Smooth muscle cell (in vitro differentiated cells): Measurements from ENCODE around the gene KRTAP9-8. TPM values are rescaled to one million over a fixed set of nuclear protein-coding genes. Genes with fewer than 3 reads are reported as not detected.

ENCODE experiments used
- DNase-seq: peaks from one replicate; lab custom pipeline; 2025; ENCODE audit not compliant: unreplicated experiment; lab: John Stamatoyannopoulos, UW
- H2AFZ ChIP-seq: fragments of 200-600 bp; sonication (generic); 2 replicates; pipeline ENCODE4 v1.6.0; 2016; ENCODE audit warnings: antibody characterized with exemption, low read depth, mild to moderate bottlenecking
- H3F3A ChIP-seq: fragments of 200-600 bp; sonication (generic); 2 replicates; pipeline ENCODE4 v1.6.0; 2017; ENCODE audit warnings: antibody characterized with exemption, low read depth
- H3K27ac ChIP-seq: fragments of 200-600 bp; sonication (generic); 2 replicates; pipeline ENCODE4 v1.5.1; 2016; ENCODE audit warnings: low read depth, mild to moderate bottlenecking
- H3K27me3 ChIP-seq: fragments of 200-600 bp; sonication (generic); 2 replicates; pipeline ENCODE4 v1.6.1; 2016; ENCODE audit warnings: low read depth, mild to moderate bottlenecking
- H3K36me3 ChIP-seq: fragments of 200-600 bp; sonication (generic); 2 replicates; pipeline ENCODE4 v1.5.1; 2016; ENCODE audit warnings: low read depth
- H3K4me1 ChIP-seq: fragments of 200-600 bp; sonication (generic); 2 replicates; pipeline ENCODE4 v1.5.1; 2016; ENCODE audit warnings: low read depth
- H3K4me2 ChIP-seq: fragments of 200-600 bp; sonication (generic); 2 replicates; pipeline ENCODE4 v1.6.0; 2016; ENCODE audit warnings: mild to moderate bottlenecking
- H3K4me3 ChIP-seq: fragments of 200-600 bp; sonication (generic); 2 replicates; pipeline ENCODE4 v1.5.1; 2016; ENCODE audit warnings: mild to moderate bottlenecking
- H3K79me2 ChIP-seq: fragments of 200-600 bp; sonication (generic); 2 replicates; pipeline ENCODE4 v1.6.0; 2016; ENCODE audit warnings: low read depth, mild to moderate bottlenecking
- H3K9ac ChIP-seq: fragments of 200-600 bp; sonication (generic); 2 replicates; pipeline ENCODE4 v1.6.0; 2016; ENCODE audit warnings: low read depth
- H3K9me3 ChIP-seq: fragments of 200-600 bp; sonication (generic); replicated peaks from 2 replicates; pipeline ENCODE4 v1.5.1; 2016; ENCODE audit warnings: low read depth
- H4K20me1 ChIP-seq: fragments of 200-600 bp; sonication (generic); 2 replicates; pipeline ENCODE4 v1.6.0; 2016; ENCODE audit warnings: low read depth
- CTCF ChIP-seq: fragments of 200-600 bp; sonication (generic); IDR thresholded peaks from 2 replicates; pipeline ENCODE4 v1.5.1; 2017; ENCODE audit warnings: borderline replicate concordance, mild to moderate bottlenecking, antibody characterized with exemption; ENCODE audit not compliant: insufficient read depth, poor library complexity, severe bottlenecking
- WGBS: methylation state at CpG from one replicate; pipeline ENCODE4 v1.1.7; 2016; ENCODE audit warnings: low lambda C conversion rate; 5-methylcytosine and 5-hydroxymethylcytosine counted together
- polyA plus RNA-seq: library from polyadenylated mRNA; unstranded; fragments of >200 nt; fragmentation: Nextera tagmentation; extraction: Ambion mirVana; gene quantifications from 2 replicates; pipeline ENCODE4 v1.2.1, GENCODE V29; 2016
- total RNA-seq: library from RNA; depleted of rRNA; stranded (reverse); fragments of >200 nt; gene quantifications from 2 replicates; pipeline ENCODE4 v1.2.3, GENCODE V29; 2014

KRTAP9-8 gene
- total and polyA plus RNA-seq, 2 experiments from 2014 or later, result not detected

DNA sequence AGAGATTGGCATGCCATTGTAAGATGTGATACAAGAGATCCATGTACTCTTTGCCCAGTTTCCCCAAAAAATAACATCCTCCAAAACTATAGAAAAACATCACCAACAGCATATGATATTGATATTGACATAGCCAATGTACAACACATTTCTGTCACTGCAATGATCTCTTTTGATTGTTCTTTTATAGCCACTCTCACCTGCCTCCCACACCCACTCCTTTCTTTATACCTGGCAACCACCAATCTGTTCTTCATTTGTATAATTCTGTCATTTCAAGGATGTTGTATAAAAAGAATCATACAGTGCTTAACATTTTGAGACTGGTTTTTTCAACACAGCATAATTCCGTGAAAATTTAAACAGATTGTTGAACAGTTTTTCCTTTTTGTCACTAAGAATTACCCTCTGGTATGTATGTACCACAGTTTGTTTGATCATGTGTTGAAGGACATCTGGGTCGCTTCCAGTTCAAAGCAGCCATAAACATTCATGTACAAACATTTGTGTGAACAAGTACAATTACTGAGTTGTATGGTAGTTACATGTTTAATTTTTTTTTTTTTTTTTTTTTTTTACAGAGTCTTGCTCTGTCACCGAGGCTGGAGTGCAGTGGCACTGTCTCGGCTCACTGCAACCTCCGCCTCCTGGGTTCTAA lies 38.2 kb upstream of the KRTAP9-8 start:
- Histone ChIP-seq H2AFZ (no peak overlapping the region), H3K4me3 (no peak overlapping the region), H3K4me2 (no peak overlapping the region), H3K9me3 (peaks cover 3% of the 10 kb centered on the region), H3K27ac (no peak overlapping the region), H3K4me1 (no peaks in the 10 kb centered on the region), H3K9ac (no peak overlapping the region), H3F3A (no peaks in the 10 kb centered on the region), H4K20me1 (no peaks in the 10 kb centered on the region), H3K79me2 (no peaks in the 10 kb centered on the region), H3K27me3 (no peaks in the 10 kb centered on the region), H3K36me3 (no peaks in the 10 kb centered on the region)
- TF ChIP-seq CTCF, result no peak
- DNase-seq, result no peak
- 73% methylated on average over 5 of the region's 5 CpGs for WGBS

GRCh38 chr17:41211845-41212466 lies 25.8 kb upstream of the KRTAP9-8 start:
- no peak overlapping the region for H3K4me3 ChIP-seq
- 92% methylated on average over 1 of the region's 1 CpG for WGBS
- H3K36me3 ChIP-seq, result no peaks in the 10 kb centered on the region
- no peaks in the 10 kb centered on the region for H3K79me2 ChIP-seq
- DNase-seq, result no peak
- H3K27ac ChIP-seq, result no peak overlapping the region
- TF ChIP-seq CTCF, result no peak
- H3K4me1 ChIP-seq, result no peaks in the 10 kb centered on the region
- no peaks in the 10 kb centered on the region for H4K20me1 ChIP-seq
- H3K9ac ChIP-seq, result no peak overlapping the region
- H2AFZ ChIP-seq, result no peak overlapping the region
- no peaks in the 10 kb centered on the region for H3K27me3 ChIP-seq
- H3F3A ChIP-seq, result no peaks in the 10 kb centered on the region
- H3K4me2 ChIP-seq, result no peak overlapping the region
- no peaks in the 10 kb centered on the region for H3K9me3 ChIP-seq

DNA sequence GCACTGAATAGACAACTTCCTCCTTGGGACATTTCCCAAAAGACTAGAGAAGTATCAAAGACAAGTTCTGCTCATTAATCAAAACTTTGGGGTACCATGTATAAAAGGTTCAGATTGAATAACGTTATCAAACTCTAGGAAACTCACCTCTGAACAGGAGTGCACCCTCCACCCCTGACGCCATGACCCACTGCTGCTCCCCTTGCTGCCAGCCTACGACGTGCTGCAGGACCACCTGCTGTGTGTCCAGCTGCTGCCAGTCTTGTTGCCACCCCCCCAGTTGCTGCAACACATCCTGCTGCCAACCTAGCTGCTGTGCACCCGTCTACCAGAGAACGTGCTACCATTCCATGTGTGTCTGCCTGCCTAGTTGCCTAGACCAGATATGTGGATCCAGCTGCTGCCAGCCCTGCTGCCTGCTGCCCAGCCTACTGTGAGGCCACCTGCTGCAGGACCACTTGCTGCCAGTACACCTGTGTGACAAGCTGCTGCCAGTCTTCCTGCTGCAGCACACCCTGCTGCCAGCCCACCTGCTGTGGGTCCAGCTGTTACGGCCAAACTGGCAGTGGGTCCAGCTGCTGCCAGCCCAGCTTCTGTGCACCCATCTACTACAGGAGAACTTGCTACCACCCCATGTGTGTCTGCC lies 25.2 kb upstream of the KRTAP9-8 start:
- H4K20me1 ChIP-seq, result no peaks in the 10 kb centered on the region
- TF ChIP-seq CTCF, result no peak
- no peaks in the 10 kb centered on the region for H3K4me1 ChIP-seq
- no peaks in the 10 kb centered on the region for H3F3A ChIP-seq
- 82% methylated on average over 7 of the region's 7 CpGs for WGBS
- H3K79me2 ChIP-seq, result no peaks in the 10 kb centered on the region
- no peaks in the 10 kb centered on the region for H3K9me3 ChIP-seq
- H3K9ac ChIP-seq, result no peak overlapping the region
- H3K4me3 ChIP-seq, result no peak overlapping the region
- DNase-seq, result no peak
- no peak overlapping the region for H3K4me2 ChIP-seq
- no peaks in the 10 kb centered on the region for H3K36me3 ChIP-seq
- H2AFZ ChIP-seq, result no peak overlapping the region
- no peaks in the 10 kb centered on the region for H3K27me3 ChIP-seq
- no peak overlapping the region for H3K27ac ChIP-seq
